Stimulated activated naive CD8-positive, alpha-beta T cell treated with anti-CD3 and anti-CD28 coated beads, Interleukin-15, Interleukin-2, amounts not matched to agents 100 ng/mL and 50 ng/mL, for 24 hours (primary cell): Measurements from ENCODE around the gene ADD3.

Experiments used
- H3K27ac Mint-ChIP-seq: one replicate; pipeline ENCODE4 v1.8.0; 2021; ENCODE audit warnings: mild to moderate bottlenecking, mixed read lengths
- H3K27me3 Mint-ChIP-seq: one replicate; pipeline ENCODE4 v1.8.0; 2021; ENCODE audit warnings: mixed read lengths
- H3K36me3 Mint-ChIP-seq: one replicate; pipeline ENCODE4 v1.8.0; 2021; ENCODE audit warnings: low read depth, mixed read lengths
- H3K4me1 Mint-ChIP-seq: one replicate; pipeline ENCODE4 v1.8.0; 2021; ENCODE audit warnings: low read depth, mixed read lengths
- H3K4me3 Mint-ChIP-seq: one replicate; pipeline ENCODE4 v1.8.0; 2021; ENCODE audit warnings: mild to moderate bottlenecking, mixed read lengths
- H3K9me3 Mint-ChIP-seq: one replicate; pipeline ENCODE4 v1.8.0; 2021; ENCODE audit warnings: mixed read lengths

Gene ADD3

DNA sequence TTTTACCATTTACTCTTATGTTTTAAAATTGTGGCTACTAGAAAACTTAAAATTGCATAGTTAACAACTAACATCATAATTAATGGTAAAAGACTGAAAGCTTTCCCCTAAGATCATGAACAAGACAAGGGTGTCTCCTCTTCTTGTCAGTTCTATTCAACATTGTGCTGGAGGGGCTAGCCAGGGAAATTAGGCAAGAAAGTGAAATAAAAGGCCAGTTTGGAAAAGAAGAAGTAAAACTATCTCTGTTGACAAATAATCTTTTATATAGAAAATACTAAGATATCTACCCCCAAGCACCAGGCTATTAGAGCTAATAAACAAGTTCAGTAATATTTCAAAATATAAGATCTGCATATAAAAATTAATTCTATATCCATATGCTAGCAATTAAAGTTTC is 152.7 kb downstream of the ADD3 start:
- Mint-ChIP-seq H3K36me3 (no peaks in the 10 kb centered on the region), H3K4me3 (no peak overlapping the region), H3K9me3 (no peaks in the 10 kb centered on the region), H3K27ac (no peak overlapping the region), H3K27me3 (peaks cover 81% of the 10 kb centered on the region), H3K4me1 (peaks cover 27% of the 10 kb centered on the region)

DNA sequence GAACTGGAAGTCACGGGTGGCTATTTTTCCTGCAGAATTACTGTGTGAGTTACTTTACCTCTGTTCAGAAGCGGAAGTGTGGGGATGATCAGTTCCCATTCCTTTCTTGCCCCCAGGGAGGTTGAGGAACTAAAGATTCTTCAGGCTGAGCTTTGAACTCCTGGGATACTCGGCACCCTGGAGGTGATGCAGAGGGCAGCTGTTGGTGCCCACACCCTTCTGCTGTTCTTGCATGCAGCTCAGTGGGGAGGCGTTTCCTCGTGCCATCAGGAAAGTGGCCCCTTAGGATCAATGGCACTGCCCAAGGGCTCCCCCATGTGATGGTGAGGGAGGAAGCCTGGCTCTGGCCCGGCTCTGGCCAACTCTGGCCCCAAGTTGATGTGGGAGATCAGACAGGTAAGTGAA is 155.0 kb downstream of the ADD3 start:
- Mint-ChIP-seq H3K36me3 (no peaks in the 10 kb centered on the region), H3K4me3 (no peak overlapping the region), H3K27me3 (peaks cover 83% of the 10 kb centered on the region), H3K9me3 (no peaks in the 10 kb centered on the region), H3K4me1 (peaks cover 14% of the 10 kb centered on the region), H3K27ac (no peak overlapping the region)

- Mint-ChIP-seq H3K4me1 (peaks cover 13% of the 10 kb centered on the region), H3K4me3 (no peak overlapping the region), H3K27ac (no peak overlapping the region), H3K9me3 (no peaks in the 10 kb centered on the region), H3K36me3 (no peaks in the 10 kb centered on the region), H3K27me3 (peaks cover 83% of the 10 kb centered on the region)
These were observed 155.5 kb downstream of the ADD3 start for GRCh38 chr10:110163192-110163773.

DNA sequence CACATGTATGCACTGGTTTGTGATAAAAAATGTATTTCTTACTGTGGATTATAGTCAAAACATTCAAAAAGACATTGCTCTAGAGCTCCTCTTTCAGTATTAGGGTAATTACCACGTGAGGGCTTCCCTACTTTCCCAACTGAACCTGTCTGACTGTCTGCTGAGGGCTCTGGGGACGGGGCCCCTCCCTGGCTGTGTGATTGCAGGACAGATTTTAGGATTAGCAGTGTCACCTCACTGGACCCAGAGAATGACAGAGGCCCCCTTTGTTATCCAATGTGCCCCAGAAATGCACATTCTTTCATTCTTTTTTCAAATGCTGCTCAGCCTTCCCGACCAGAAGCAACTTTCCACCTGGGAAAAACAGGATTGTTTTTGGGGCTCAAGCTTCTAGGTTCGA is 156.1 kb downstream of the ADD3 start:
- Mint-ChIP-seq H3K4me1 (peaks cover 18% of the 10 kb centered on the region), H3K27me3 (peaks cover 83% of the 10 kb centered on the region), H3K4me3 (no peak overlapping the region), H3K9me3 (no peaks in the 10 kb centered on the region), H3K27ac (no peak overlapping the region), H3K36me3 (no peaks in the 10 kb centered on the region)

DNA sequence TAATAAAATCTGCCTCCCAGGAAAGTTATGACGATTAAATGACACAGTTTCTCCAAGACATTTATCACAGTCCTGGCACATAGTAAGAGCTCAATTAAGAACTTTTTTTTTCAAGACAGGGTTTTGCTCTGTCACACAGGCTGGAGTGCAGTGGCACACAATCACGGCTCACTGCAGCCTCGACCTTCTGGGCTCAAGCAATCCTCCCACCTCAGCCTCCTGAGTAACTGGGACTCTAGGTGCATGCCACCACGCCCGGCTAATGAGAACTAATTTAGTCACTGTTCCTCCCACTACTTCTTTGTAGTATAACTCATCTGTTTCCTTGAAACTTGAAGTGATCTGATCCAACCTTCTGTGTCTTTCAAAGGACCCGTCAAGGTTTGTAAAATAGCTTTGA is 157.5 kb downstream of the ADD3 start:
- Mint-ChIP-seq H3K4me1 (peaks cover 26% of the 10 kb centered on the region), H3K27me3 (peaks cover 83% of the 10 kb centered on the region), H3K9me3 (no peaks in the 10 kb centered on the region), H3K36me3 (no peaks in the 10 kb centered on the region), H3K4me3 (no peak overlapping the region), H3K27ac (no peak overlapping the region)

DNA sequence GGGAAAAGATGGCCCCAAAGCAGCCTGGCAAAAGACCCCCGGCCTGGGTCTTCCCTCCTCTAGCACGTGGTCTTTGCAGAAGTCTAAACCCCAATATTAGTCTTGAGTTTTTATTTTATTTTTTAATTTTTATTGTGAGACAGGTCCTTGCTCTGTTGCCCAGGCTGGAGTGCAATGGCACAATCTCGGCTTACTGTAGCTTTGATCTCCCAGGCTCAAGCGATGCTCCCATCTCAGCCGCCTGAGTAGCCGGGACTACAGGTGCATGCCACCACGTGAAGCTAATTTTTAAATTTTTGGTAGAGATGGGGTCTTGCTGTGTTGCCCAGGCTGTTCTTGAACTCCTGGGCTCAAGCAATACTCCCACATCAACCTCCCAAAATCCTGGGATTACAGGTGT is 159.4 kb downstream of the ADD3 start:
- Mint-ChIP-seq H3K36me3 (no peaks in the 10 kb centered on the region), H3K4me1 (peaks cover 29% of the 10 kb centered on the region), H3K27ac (no peak overlapping the region), H3K4me3 (no peak overlapping the region), H3K27me3 (peaks cover 86% of the 10 kb centered on the region), H3K9me3 (no peaks in the 10 kb centered on the region)

DNA sequence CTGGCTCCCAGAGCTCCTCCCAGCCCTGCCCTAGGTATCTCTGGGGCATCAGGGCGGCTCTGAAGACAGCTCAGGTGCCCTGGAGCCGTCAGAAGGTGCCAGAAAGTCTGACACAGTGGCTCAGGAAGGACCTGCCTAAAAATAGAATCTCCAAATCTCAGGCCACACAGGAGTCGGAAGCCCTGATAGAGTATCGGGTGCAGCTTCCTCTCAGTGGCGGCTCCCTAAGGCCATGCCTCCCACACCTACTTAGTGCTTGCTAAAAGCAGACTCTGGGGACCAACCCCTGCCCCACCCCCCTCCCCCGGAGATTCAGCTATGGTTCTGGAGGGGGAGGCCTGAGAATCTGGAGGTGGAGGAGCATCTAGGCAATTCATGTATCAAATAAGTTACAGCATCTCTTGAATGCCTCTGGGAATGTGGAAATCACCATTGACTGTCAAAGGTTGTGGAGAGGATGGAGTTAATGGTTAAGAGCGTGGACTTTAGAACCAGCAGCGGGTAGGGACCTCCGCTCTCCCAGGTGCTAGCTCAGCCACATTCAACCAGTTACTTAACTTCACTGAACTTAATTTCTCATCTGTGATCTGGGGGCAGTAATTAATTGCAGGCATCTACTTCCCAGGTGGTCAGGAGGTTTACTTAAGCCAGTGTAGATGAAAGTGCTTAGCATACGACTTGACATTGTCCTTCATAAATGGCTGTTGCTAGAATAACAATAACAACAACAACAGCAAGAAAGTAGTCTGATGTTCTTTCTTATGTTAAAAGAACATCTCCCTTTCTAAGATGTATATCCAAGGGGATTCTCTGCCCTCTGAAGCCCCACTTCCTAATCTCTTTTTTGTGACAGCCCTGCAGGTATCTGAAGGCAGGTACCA is 161.1 kb downstream of the ADD3 start:
- Mint-ChIP-seq H3K27me3 (peaks cover 77% of the 10 kb centered on the region), H3K9me3 (no peaks in the 10 kb centered on the region), H3K4me3 (no peak overlapping the region), H3K27ac (no peak overlapping the region), H3K36me3 (no peaks in the 10 kb centered on the region), H3K4me1 (peaks cover 29% of the 10 kb centered on the region)

DNA sequence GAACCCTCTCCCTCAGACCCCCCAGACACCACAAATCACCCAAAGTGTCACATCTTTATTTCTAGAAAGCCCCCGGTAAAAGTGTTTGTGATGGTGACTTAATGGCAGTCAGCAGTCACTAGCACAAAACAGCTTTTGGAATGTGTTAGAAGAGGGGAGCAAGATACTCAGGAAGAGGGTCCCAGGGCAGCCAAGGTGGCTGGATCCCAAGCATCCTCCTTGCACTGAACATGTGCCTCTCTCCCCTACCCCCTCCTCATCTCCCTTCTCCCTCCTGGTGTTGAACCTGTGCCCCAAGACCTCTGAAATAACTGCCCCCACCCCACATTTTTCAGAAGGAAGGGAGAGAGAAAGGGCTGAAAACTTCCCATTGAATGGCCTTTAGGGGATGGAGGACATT is 161.8 kb downstream of the ADD3 start:
- Mint-ChIP-seq H3K9me3 (no peaks in the 10 kb centered on the region), H3K27me3 (peaks cover 75% of the 10 kb centered on the region), H3K4me3 (no peak overlapping the region), H3K27ac (no peak overlapping the region), H3K4me1 (peaks cover 29% of the 10 kb centered on the region), H3K36me3 (no peaks in the 10 kb centered on the region)

DNA sequence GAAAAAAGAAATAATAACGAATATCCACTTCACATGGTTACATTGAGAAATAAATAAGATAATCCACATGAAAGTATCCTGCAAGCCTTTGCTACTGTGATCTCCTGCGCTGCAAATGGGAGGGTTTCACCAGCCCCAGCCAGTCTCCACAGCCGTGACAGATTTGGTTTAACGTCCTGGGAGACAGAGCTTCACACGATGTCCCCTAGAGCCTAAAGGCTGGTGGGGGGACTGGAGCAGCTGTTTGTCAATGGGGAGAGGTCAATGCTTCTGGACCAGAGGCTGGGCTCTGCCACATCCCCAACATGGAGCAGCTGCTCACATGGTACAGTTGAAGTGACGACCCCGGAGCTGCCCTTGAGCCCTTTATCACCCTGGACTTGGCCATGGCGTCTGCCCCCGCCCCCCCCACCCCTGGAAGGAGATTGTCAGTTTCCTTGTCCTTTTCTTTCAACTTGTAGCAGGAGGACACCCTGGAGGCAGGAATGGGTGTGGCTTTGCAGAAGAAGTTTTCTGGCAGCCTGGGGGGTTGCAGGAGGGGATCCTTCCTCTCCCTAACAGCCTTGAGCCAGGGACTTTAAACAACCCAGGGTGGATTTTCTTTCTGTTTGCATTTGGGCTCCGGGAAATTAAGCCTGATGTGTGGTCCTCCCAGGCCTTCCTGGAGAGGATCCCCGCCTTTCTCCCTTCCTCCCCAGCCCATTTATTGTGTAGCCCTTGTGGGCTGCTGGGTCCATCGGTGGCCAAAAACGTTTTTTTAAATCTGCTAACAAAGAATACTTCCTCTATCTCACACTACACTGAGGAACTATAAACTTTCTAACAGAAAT is 162.6 kb downstream of the ADD3 start:
- Mint-ChIP-seq H3K36me3 (no peaks in the 10 kb centered on the region), H3K4me1 (peaks cover 25% of the 10 kb centered on the region), H3K27ac (no peak overlapping the region), H3K27me3 (peaks cover 78% of the 10 kb centered on the region), H3K4me3 (no peak overlapping the region), H3K9me3 (no peaks in the 10 kb centered on the region)

GRCh38 chr10:110171032-110171431 is 163.2 kb downstream of the ADD3 start:
- no peak overlapping the region for H3K27ac Mint-ChIP-seq
- H3K9me3 Mint-ChIP-seq: no peaks in the 10 kb centered on the region
- peaks cover 19% of the 10 kb centered on the region for H3K4me1 Mint-ChIP-seq
- H3K36me3 Mint-ChIP-seq: no peaks in the 10 kb centered on the region
- H3K4me3 Mint-ChIP-seq: no peak overlapping the region
- H3K27me3 Mint-ChIP-seq: peaks cover 76% of the 10 kb centered on the region

DNA sequence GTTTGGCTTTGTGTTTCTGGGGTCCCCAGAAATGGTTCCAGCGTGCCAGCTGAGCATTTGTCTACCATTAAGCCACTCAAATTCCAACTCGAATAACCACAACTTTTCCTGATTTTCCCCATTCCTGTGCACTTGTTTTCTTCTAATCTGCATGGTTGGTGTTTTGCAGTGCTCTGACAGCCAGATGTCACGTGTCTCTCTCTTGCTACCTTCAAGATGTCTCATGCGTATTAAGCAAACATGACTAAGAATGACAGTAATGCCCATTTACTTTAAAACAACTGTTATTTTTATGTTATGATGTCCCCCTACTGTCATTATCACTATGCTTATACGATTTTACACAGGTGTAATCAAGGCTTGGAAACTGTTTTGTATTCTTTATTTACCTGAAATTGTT is 164.4 kb downstream of the ADD3 start:
- Mint-ChIP-seq H3K27ac (no peak overlapping the region), H3K9me3 (no peaks in the 10 kb centered on the region), H3K4me3 (no peak overlapping the region), H3K4me1 (peaks cover 17% of the 10 kb centered on the region), H3K27me3 (peaks cover 74% of the 10 kb centered on the region), H3K36me3 (no peaks in the 10 kb centered on the region)

DNA sequence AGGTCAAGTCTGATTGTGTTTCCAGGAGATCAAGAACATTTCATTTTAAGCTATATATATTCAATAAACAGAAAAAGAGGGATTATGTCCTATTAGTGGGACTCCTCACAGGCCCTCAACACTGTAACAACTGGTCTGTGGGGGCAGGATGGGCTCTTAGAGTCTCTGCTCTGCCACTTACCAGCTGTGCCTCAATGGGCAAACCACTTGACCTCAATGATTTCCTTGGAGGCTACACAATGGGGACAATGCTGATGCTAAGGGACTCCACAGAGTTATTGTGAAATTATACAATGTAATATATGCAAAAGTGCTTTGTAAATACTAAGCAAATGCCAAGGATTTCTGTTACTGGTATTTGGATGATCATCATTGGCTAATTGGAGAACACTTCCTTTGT is 166.4 kb downstream of the ADD3 start:
- H3K9me3 Mint-ChIP-seq: no peaks in the 10 kb centered on the region
- H3K4me1 Mint-ChIP-seq: peaks cover 8% of the 10 kb centered on the region
- peaks cover 67% of the 10 kb centered on the region for H3K27me3 Mint-ChIP-seq

GRCh38 chr10:110174816-110175215 is 167.0 kb downstream of the ADD3 start:
- H3K27me3 Mint-ChIP-seq: peaks cover 66% of the 10 kb centered on the region
- H3K4me1 Mint-ChIP-seq: peaks cover 7% of the 10 kb centered on the region
- no peaks in the 10 kb centered on the region for H3K36me3 Mint-ChIP-seq
- no peak overlapping the region for H3K4me3 Mint-ChIP-seq
- H3K9me3 Mint-ChIP-seq: no peaks in the 10 kb centered on the region
- no peak overlapping the region for H3K27ac Mint-ChIP-seq

More for the DNA sequence above, 166.4 kb downstream of the ADD3 start:
- Mint-ChIP-seq H3K27ac (no peak overlapping the region), H3K36me3 (no peaks in the 10 kb centered on the region), H3K4me3 (no peak overlapping the region)

- H3K27ac Mint-ChIP-seq: no peak overlapping the region
- peaks cover 3% of the 10 kb centered on the region for H3K4me1 Mint-ChIP-seq
- no peak overlapping the region for H3K4me3 Mint-ChIP-seq
- H3K36me3 Mint-ChIP-seq: no peaks in the 10 kb centered on the region
- H3K9me3 Mint-ChIP-seq: no peaks in the 10 kb centered on the region
- peaks cover 61% of the 10 kb centered on the region for H3K27me3 Mint-ChIP-seq
These were observed 167.6 kb downstream of the ADD3 start for GRCh38 chr10:110175406-110175805.
